Activated T-cell treated with anti-CD3 and anti-CD28 coated beads, Interleukin-2, amount 50 U/mL, for 4 hours (primary cell): ENCODE measurements around the gene RASSF7. TPM values are rescaled to one million over a fixed set of nuclear protein-coding genes. Genes with fewer than 3 reads are reported as not detected.

Experiments used
- ATAC-seq, 2 donors: fragments of 200-7000 bp; cut with Tn5 transposase; one replicate each; pipeline ENCODE4 v1.10.0; 2021
- DNase-seq: peaks from one replicate; pipeline ENCODE4 v3.0.0-alpha.2; 2020
- H3K27me3 Mint-ChIP-seq: one replicate; pipeline ENCODE4 v1.8.0; 2021; ENCODE audit warnings: low read depth, mixed read lengths
- H3K36me3 Mint-ChIP-seq: one replicate; pipeline ENCODE4 v1.8.0; 2022; ENCODE audit warnings: mixed read lengths; ENCODE audit not compliant: insufficient read depth
- H3K4me1 Mint-ChIP-seq: one replicate; pipeline ENCODE4 v1.8.0; 2021; ENCODE audit warnings: low read depth, mixed read lengths
- H3K4me3 Mint-ChIP-seq: one replicate; pipeline ENCODE4 v1.8.0; 2021; ENCODE audit warnings: mild to moderate bottlenecking, moderate library complexity, mixed read lengths
- H3K9me3 Mint-ChIP-seq: one replicate; pipeline ENCODE4 v1.8.0; 2021; ENCODE audit warnings: mixed read lengths
- total RNA-seq, 3 donors: library from RNA; stranded (reverse); gene quantifications; one replicate each; pipeline ENCODE4 v1.2.1, GENCODE V29; 2021

RASSF7 gene
- total RNA-seq, 3 donors from 2014 or later, result 15.1 to 17.4 (median 16.1) TPM

GRCh38 chr11:538431-539051 lies 22.2 kb upstream of the RASSF7 start:
- DNase-seq, result no peak

GRCh38 chr11:539971-540481 lies 20.7 kb upstream of the RASSF7 start:
- no peaks in the 10 kb centered on the region for H3K36me3 Mint-ChIP-seq
- ATAC-seq (no peak), DNase-seq (no peak)
- no peaks in the 10 kb centered on the region for H3K9me3 Mint-ChIP-seq
- H3K4me3 Mint-ChIP-seq, result no peak overlapping the region
- H3K4me1 Mint-ChIP-seq, result peaks cover 12% of the 10 kb centered on the region
- H3K27me3 Mint-ChIP-seq, result no peaks in the 10 kb centered on the region

More at GRCh38 chr11:538431-539051, 22.2 kb upstream of the RASSF7 start:
- peaks cover 20% of the 10 kb centered on the region for H3K4me1 Mint-ChIP-seq
- H3K27me3 Mint-ChIP-seq, result no peaks in the 10 kb centered on the region
- no peak for ATAC-seq
- no peak overlapping the region for H3K4me3 Mint-ChIP-seq
- no peaks in the 10 kb centered on the region for H3K36me3 Mint-ChIP-seq
- H3K9me3 Mint-ChIP-seq, result no peaks in the 10 kb centered on the region

- Mint-ChIP-seq H3K9me3 (no peaks in the 10 kb centered on the region), H3K4me1 (peaks cover 12% of the 10 kb centered on the region)
- no peak for ATAC-seq
Measured at GRCh38 chr11:540583-541432, 20.0 kb upstream of the RASSF7 start.

GRCh38 chr11:541433-541885 lies 19.3 kb upstream of the RASSF7 start:
- Mint-ChIP-seq H3K9me3 (no peaks in the 10 kb centered on the region), H3K27me3 (no peaks in the 10 kb centered on the region), H3K36me3 (no peaks in the 10 kb centered on the region), H3K4me3 (no peak overlapping the region), H3K4me1 (peaks cover 8% of the 10 kb centered on the region)
- DNase-seq, result no peak
- ATAC-seq, result no peak

More at GRCh38 chr11:540583-541432, 20.0 kb upstream of the RASSF7 start:
- H3K4me3 Mint-ChIP-seq, result no peak overlapping the region
- no peaks in the 10 kb centered on the region for H3K27me3 Mint-ChIP-seq
- no peak for DNase-seq
- H3K36me3 Mint-ChIP-seq, result no peaks in the 10 kb centered on the region

GRCh38 chr11:544817-545166 lies 16.0 kb upstream of the RASSF7 start:
- Mint-ChIP-seq H3K4me3 (no peak overlapping the region), H3K4me1 (no peaks in the 10 kb centered on the region), H3K9me3 (no peaks in the 10 kb centered on the region), H3K36me3 (no peaks in the 10 kb centered on the region), H3K27me3 (no peaks in the 10 kb centered on the region)
- ATAC-seq (no peak), DNase-seq (no peak)

- Mint-ChIP-seq H3K27me3 (no peaks in the 10 kb centered on the region), H3K36me3 (no peaks in the 10 kb centered on the region), H3K4me3 (no peak overlapping the region), H3K4me1 (no peaks in the 10 kb centered on the region), H3K9me3 (no peaks in the 10 kb centered on the region)
- ATAC-seq (no peak), DNase-seq (no peak)
Measured at GRCh38 chr11:545171-545570, 15.6 kb upstream of the RASSF7 start.

- no peaks in the 10 kb centered on the region for H3K4me1 Mint-ChIP-seq
- DNase-seq, result no peak
- H3K4me3 Mint-ChIP-seq, result no peak overlapping the region
- no peaks in the 10 kb centered on the region for H3K27me3 Mint-ChIP-seq
- ATAC-seq, result no peak
- no peaks in the 10 kb centered on the region for H3K9me3 Mint-ChIP-seq
- H3K36me3 Mint-ChIP-seq, result no peaks in the 10 kb centered on the region
Measured at GRCh38 chr11:548700-549603, 11.8 kb upstream of the RASSF7 start.

GRCh38 chr11:550021-550745 lies 10.6 kb upstream of the RASSF7 start:
- Mint-ChIP-seq H3K27me3 (no peaks in the 10 kb centered on the region), H3K4me3 (no peak overlapping the region), H3K4me1 (no peaks in the 10 kb centered on the region), H3K36me3 (no peaks in the 10 kb centered on the region), H3K9me3 (no peaks in the 10 kb centered on the region)
- no peak for DNase-seq
- ATAC-seq, result no peak

- ATAC-seq, result no peak
Measured at GRCh38 chr11:550746-551085, 10.1 kb upstream of the RASSF7 start.

GRCh38 chr11:551131-551530 lies 9.6 kb upstream of the RASSF7 start:
- H3K4me3 Mint-ChIP-seq, result no peak overlapping the region

More at GRCh38 chr11:550746-551085, 10.1 kb upstream of the RASSF7 start:
- H3K27me3 Mint-ChIP-seq, result no peaks in the 10 kb centered on the region
- DNase-seq, result no peak
- H3K4me1 Mint-ChIP-seq, result no peaks in the 10 kb centered on the region
- no peaks in the 10 kb centered on the region for H3K36me3 Mint-ChIP-seq
- no peaks in the 10 kb centered on the region for H3K9me3 Mint-ChIP-seq
- H3K4me3 Mint-ChIP-seq, result no peak overlapping the region

GRCh38 chr11:551596-551995 lies 9.2 kb upstream of the RASSF7 start:
- H3K9me3 Mint-ChIP-seq, result no peaks in the 10 kb centered on the region
- H3K4me1 Mint-ChIP-seq, result no peaks in the 10 kb centered on the region

More at GRCh38 chr11:551131-551530, 9.6 kb upstream of the RASSF7 start:
- ATAC-seq, result no peak
- Mint-ChIP-seq H3K36me3 (no peaks in the 10 kb centered on the region), H3K9me3 (no peaks in the 10 kb centered on the region), H3K27me3 (no peaks in the 10 kb centered on the region), H3K4me1 (no peaks in the 10 kb centered on the region)
- DNase-seq, result no peak

GRCh38 chr11:553083-553987 lies 7.4 kb upstream of the RASSF7 start:
- Mint-ChIP-seq H3K4me1 (no peaks in the 10 kb centered on the region), H3K36me3 (no peaks in the 10 kb centered on the region), H3K27me3 (no peaks in the 10 kb centered on the region), H3K9me3 (no peaks in the 10 kb centered on the region), H3K4me3 (peak overlapping the region; percentile 43)
- DNase-seq (no peak), ATAC-seq (no peak)

More at GRCh38 chr11:551596-551995, 9.2 kb upstream of the RASSF7 start:
- no peaks in the 10 kb centered on the region for H3K36me3 Mint-ChIP-seq
- H3K4me3 Mint-ChIP-seq, result no peak overlapping the region
- no peaks in the 10 kb centered on the region for H3K27me3 Mint-ChIP-seq
- ATAC-seq (no peak), DNase-seq (no peak)

- Mint-ChIP-seq H3K9me3 (no peaks in the 10 kb centered on the region), H3K36me3 (no peaks in the 10 kb centered on the region), H3K4me3 (no peak overlapping the region), H3K27me3 (no peaks in the 10 kb centered on the region), H3K4me1 (no peaks in the 10 kb centered on the region)
- DNase-seq (no peak), ATAC-seq (no peak)
Measured at GRCh38 chr11:553988-554340, 6.8 kb upstream of the RASSF7 start.
